Measurements from ENCODE around the gene AFAP1L2.

AFAP1L2 gene

DNA sequence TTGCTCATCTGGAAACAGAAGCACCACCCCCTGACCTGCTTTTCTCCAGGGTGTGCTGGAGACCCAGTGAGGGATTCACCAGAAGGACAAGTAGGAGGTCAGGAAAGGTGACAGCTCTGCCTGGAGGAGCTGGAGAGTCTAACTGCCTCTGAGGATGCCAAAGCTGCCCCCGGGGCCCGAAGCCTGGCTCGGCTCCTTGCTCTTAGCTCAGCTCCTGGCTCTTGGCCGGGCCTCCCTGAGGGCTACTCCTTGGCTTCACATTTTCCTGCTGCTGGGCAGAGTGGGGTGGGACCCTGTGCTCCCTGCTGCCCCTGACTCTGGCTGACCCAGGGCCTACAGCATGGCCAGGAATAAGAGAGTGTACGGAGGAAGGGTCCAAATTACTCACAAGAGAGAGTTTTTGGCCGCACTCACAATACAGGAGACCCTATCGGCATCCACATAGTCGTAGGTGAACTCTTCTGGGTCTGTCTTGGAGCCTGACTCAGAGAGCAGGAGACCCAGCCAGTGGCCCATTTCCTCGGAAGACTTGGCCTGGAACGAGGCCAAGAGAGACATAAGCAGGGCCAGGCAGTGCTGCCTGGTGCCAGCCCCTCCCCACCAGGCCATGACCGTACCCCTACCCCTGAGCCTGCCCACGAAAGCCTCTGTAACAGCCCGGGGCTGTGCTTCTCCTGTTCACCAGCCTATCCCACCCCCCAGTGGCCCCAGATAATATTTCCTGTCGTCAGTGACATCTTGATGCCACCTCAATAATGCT lies 102.2 kb downstream of the AFAP1L2 start:
- Histone ChIP-seq H3K4me1 (ENCODE audit: low read length) (no peaks in the 10 kb centered on the region), H3K27me3 (ENCODE audit: low read depth, low read length) (no peaks in the 10 kb centered on the region), H4K20me1 (ENCODE audit: insufficient read depth, low read length) (no peaks in the 10 kb centered on the region), H2AFZ (ENCODE audit: low read depth, low read length) (no peak overlapping the region), H3K9me3 (ENCODE audit: insufficient read depth, low read length) (no peaks in the 10 kb centered on the region), H3K79me2 (ENCODE audit: low read length) (no peaks in the 10 kb centered on the region), H3K4me3 (ENCODE audit: low read length) (no peak overlapping the region), H3K4me2 (ENCODE audit: low read length) (no peak overlapping the region), H3K27ac (ENCODE audit: low read length) (no peak overlapping the region), H3K9ac (ENCODE audit: low read length) (no peak overlapping the region), H3K36me3 (replicated peaks; ENCODE audit: low read depth, low read length) (no peaks in the 10 kb centered on the region)
- TF ChIP-seq, protein P1, sequence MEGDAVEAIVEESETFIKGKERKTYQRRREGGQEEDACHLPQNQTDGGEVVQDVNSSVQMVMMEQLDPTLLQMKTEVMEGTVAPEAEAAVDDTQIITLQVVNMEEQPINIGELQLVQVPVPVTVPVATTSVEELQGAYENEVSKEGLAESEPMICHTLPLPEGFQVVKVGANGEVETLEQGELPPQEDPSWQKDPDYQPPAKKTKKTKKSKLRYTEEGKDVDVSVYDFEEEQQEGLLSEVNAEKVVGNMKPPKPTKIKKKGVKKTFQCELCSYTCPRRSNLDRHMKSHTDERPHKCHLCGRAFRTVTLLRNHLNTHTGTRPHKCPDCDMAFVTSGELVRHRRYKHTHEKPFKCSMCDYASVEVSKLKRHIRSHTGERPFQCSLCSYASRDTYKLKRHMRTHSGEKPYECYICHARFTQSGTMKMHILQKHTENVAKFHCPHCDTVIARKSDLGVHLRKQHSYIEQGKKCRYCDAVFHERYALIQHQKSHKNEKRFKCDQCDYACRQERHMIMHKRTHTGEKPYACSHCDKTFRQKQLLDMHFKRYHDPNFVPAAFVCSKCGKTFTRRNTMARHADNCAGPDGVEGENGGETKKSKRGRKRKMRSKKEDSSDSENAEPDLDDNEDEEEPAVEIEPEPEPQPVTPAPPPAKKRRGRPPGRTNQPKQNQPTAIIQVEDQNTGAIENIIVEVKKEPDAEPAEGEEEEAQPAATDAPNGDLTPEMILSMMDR (IDR thresholded peaks at IDR 0.05; ENCODE audit: low read depth, low read length), result no peak
- TF ChIP-seq EZH2phosphoT487 (IDR thresholded peaks at IDR 0.05; ENCODE audit: low read depth), result no peak

- H2AFZ ChIP-seq (ENCODE audit: low read depth, low read length), result no peak overlapping the region
- no peak overlapping the region for H3K27ac ChIP-seq (ENCODE audit: low read length)
- H3K9ac ChIP-seq (ENCODE audit: low read length), result no peak overlapping the region
- H3K9me3 ChIP-seq (ENCODE audit: insufficient read depth, low read length), result no peaks in the 10 kb centered on the region
- no peaks in the 10 kb centered on the region for H3K36me3 ChIP-seq (replicated peaks; ENCODE audit: low read depth, low read length)
- H3K27me3 ChIP-seq (ENCODE audit: low read depth, low read length), result no peaks in the 10 kb centered on the region
- H3K4me2 ChIP-seq (ENCODE audit: low read length), result no peak overlapping the region
- TF ChIP-seq, protein P1 (IDR thresholded peaks at IDR 0.05; ENCODE audit: low read depth, low read length), result no peak
- TF ChIP-seq EZH2phosphoT487 (IDR thresholded peaks at IDR 0.05; ENCODE audit: low read depth), result no peak
- no peaks in the 10 kb centered on the region for H3K4me1 ChIP-seq (ENCODE audit: low read length)
- H3K79me2 ChIP-seq (ENCODE audit: low read length), result no peaks in the 10 kb centered on the region
- no peaks in the 10 kb centered on the region for H4K20me1 ChIP-seq (ENCODE audit: insufficient read depth, low read length)
- H3K4me3 ChIP-seq (ENCODE audit: low read length), result no peak overlapping the region
Measured at GRCh38 chr10:114301177-114301576, 103.1 kb downstream of the AFAP1L2 start.

- H3K79me2 ChIP-seq (ENCODE audit: low read length), result no peaks in the 10 kb centered on the region
- no peak overlapping the region for H2AFZ ChIP-seq (ENCODE audit: low read depth, low read length)
- H3K27me3 ChIP-seq (ENCODE audit: low read depth, low read length), result no peaks in the 10 kb centered on the region
- H3K4me3 ChIP-seq (ENCODE audit: low read length), result no peak overlapping the region
- TF ChIP-seq, protein P1 (IDR thresholded peaks at IDR 0.05; ENCODE audit: low read depth, low read length), result no peak
- no peak for TF ChIP-seq EZH2phosphoT487 (IDR thresholded peaks at IDR 0.05; ENCODE audit: low read depth)
- no peak overlapping the region for H3K9ac ChIP-seq (ENCODE audit: low read length)
- H4K20me1 ChIP-seq (ENCODE audit: insufficient read depth, low read length), result no peaks in the 10 kb centered on the region
- H3K36me3 ChIP-seq (replicated peaks; ENCODE audit: low read depth, low read length), result no peaks in the 10 kb centered on the region
- no peak overlapping the region for H3K27ac ChIP-seq (ENCODE audit: low read length)
- no peaks in the 10 kb centered on the region for H3K4me1 ChIP-seq (ENCODE audit: low read length)
- H3K4me2 ChIP-seq (ENCODE audit: low read length), result no peak overlapping the region
- peaks cover 6% of the 10 kb centered on the region; the same call in 1 of the 2 replicates for H3K9me3 ChIP-seq (ENCODE audit: insufficient read depth, low read length)
Measured at GRCh38 chr10:114300036-114300645, 104.2 kb downstream of the AFAP1L2 start.

- no peaks in the 10 kb centered on the region for H3K79me2 ChIP-seq (ENCODE audit: low read length)
- TF ChIP-seq, protein P1 (IDR thresholded peaks at IDR 0.05; ENCODE audit: low read depth, low read length), result no peak
- TF ChIP-seq EZH2phosphoT487 (IDR thresholded peaks at IDR 0.05; ENCODE audit: low read depth), result no peak
- no peak overlapping the region for H3K27ac ChIP-seq (ENCODE audit: low read length)
- H3K36me3 ChIP-seq (replicated peaks; ENCODE audit: low read depth, low read length), result no peaks in the 10 kb centered on the region
- no peaks in the 10 kb centered on the region for H3K27me3 ChIP-seq (ENCODE audit: low read depth, low read length)
- H3K4me1 ChIP-seq (ENCODE audit: low read length), result no peaks in the 10 kb centered on the region
- H2AFZ ChIP-seq (ENCODE audit: low read depth, low read length), result no peak overlapping the region
- no peak overlapping the region for H3K4me2 ChIP-seq (ENCODE audit: low read length)
- H3K9me3 ChIP-seq (ENCODE audit: insufficient read depth, low read length), result peaks cover 7% of the 10 kb centered on the region; the same call in 1 of the 2 replicates
- H4K20me1 ChIP-seq (ENCODE audit: insufficient read depth, low read length), result no peaks in the 10 kb centered on the region
- no peak overlapping the region for H3K4me3 ChIP-seq (ENCODE audit: low read length)
- H3K9ac ChIP-seq (ENCODE audit: low read length), result no peak overlapping the region
Measured at GRCh38 chr10:114297136-114297705, 107.1 kb downstream of the AFAP1L2 start.
